Activated naive CD4-positive, alpha-beta T cell treated with anti-CD3 and anti-CD28 coated beads, Interleukin-2, amount 50 U/mL, for 16 hours (primary cell): Measurements from ENCODE around the gene IFI30.

Source experiments
- DNase-seq: peaks from one replicate; pipeline ENCODE4 v3.0.0-alpha.2; 2020

IFI30 gene

DNA sequence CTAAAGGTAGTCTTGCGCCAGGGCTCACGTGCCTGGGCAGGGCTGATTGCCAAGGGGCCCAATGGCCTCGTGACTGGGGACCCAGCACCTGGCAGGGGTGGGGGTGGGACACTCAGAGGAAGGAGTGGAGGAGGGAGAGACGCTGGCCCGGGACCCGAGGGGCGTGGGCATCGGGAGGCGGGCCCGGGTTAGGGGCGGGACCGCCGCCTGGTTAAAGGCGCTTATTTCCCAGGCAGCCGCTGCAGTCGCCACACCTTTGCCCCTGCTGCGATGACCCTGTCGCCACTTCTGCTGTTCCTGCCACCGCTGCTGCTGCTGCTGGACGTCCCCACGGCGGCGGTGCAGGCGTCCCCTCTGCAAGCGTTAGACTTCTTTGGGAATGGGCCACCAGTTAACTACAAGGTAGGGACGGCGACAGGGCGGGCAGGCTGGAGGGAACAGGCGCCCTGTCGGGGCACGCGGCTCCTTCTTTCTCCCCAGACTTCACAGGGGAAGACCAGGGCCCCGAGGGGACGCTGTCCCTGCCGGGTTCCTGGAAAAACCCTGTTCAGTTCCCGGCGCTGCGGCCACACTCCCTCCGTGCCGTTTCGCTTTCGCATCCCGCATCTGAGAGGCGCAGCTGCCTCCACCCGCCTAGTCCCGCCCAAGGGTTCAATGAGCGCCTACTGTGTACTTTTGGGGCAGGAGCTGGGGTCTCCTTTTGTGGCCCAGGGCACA lies at the start of gene IFI30:
IFI30 (plus strand) TSS at position 242 of the 717 bp plus-strand sequence; CDS start at position 271, 29 bp downstream.
- peak; percentile 68 for DNase-seq

DNA sequence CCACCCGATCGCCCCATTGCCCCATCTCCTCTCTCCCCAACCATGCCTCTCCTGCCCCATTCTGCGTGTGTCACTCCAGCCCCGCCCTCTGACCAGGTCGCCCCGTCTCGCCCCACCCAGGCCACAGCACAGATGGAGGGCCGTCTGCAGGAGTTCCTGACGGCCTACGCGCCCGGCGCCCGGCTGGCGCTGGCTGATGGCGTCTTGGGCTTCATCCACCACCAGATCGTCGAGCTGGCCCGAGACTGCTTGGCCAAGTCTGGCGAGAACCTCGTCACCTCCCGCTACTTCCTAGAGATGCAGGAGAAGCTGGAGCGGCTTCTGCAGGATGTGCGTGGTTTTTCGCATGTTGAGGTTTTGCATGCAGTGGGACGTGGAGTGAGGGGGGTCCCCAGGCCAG lies 49.8 kb upstream of the IFI30 start:
- no peak for DNase-seq

DNA sequence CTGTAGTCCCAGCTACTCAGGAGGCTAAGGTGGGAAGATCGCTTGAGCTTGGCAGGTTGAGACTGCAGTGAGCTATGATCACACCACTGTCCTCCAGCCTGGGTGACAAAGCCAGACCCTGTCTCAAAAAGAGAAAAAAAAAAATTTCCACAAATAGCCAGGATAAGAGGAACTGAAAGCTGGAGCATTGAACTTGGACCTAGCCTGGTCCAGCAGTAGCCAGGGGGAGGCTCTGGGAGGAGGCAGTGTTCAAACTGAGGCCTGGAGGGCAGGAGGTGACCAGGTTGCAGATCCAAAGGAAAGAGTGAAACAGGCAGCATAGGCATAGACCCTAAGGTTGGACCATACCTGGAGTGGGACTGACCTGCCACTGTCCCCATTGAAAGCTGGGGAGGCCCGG lies 47.5 kb upstream of the IFI30 start:
- DNase-seq: no peak

DNA sequence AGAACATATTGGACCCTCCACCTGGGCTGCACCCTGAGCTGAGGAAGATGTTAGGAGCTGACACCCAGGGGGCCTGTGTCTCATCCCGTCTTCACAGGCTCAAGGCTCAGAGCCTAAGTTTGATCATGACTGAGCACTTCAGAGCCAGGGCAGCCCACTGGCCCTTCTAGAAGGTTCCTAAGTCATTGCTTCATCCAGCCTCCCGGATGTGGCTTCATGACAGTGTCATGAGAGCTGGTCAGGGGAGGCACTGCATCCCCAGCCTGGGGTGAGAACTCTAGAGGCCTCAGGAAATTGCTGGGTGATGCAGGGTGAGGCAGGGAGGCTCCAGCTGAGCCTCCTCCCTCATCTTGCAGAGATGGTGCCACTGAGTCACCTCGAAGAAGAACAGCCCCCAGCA lies 45.6 kb upstream of the IFI30 start:
- DNase-seq: no peak

DNA sequence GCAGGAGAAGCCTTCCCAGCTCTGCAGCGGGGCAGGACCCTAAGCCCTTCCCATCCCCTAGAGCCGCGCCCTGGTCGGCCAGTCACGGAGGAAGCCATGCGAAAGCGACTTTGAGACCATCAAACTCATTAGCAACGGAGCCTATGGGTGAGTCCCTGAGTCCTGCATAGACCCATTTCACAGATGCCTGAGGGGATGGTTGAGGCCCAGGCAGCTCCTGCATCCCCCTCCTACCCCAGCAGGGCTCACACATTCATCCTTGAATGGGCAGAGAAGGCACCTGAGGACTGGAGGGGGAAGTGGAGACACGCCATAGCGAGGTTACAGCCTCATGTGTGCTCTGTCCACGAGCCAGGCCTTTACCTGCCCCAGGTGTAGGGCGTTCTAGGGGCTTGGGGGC lies 44.8 kb upstream of the IFI30 start:
- DNase-seq: no peak

DNA sequence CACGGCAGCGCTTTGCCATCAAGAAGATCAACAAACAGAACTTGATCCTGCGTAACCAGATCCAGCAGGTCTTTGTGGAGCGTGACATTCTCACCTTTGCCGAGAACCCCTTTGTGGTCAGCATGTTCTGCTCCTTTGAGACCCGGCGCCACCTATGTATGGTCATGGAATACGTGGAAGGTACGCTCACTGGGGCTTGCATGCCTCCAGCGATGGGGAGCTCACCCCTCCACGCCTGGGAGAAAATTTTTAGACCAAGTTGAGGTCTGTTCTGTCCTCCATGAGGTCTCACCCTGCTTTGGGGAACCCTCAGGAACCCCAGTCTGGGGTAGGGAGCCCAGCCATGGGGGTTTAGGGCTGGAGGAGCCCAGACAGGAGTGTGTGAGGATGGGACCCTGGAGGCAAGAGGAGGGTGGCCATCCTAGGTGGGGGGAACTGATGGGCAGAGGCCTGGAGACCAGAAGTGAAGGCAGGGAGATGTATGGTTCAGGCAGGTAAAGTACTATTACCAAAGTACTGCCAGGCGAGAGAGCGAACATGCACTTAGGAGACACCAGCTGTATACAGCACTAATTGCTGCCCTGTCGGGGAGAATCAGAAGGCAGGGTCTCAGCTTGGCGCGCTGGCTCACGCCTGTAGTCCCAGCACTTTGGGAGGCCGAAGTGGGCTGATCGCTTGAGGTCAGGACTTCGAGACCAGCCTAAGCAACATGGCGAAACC lies 42.9 kb upstream of the IFI30 start:
- DNase-seq: no peak

DNA sequence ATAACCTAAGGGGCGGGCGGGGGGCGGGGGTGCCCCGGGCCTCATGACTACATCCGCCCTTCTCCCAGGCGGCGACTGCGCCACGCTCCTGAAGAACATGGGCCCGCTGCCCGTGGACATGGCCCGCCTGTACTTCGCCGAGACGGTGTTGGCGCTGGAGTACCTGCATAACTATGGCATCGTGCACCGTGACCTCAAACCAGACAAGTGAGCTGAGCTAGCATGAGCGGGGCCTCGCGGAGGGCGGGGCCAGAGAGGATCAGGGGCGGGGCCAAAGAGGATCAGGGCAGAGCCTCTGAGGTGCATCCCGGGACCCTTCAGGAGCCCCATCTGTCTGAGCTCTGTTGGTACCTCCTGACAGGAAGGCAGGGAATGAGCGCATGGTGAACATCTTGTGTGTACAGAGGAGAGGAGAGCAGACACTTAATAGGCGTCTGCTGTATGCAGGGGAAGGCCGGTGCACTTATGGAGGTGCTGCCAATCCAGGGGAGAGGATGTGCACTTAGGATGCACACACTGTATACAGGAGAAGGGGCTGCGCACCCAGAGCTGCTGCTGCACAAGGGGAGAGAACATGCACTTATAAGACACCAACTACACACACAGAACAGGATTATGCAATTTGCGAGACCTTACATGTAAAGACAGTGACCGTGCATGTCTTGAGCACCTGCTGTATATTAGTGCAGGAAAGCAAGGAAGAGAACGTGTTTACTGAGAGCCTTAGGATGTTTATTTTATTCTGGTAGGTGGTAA lies 41.6 kb upstream of the IFI30 start:
- no peak for DNase-seq

DNA sequence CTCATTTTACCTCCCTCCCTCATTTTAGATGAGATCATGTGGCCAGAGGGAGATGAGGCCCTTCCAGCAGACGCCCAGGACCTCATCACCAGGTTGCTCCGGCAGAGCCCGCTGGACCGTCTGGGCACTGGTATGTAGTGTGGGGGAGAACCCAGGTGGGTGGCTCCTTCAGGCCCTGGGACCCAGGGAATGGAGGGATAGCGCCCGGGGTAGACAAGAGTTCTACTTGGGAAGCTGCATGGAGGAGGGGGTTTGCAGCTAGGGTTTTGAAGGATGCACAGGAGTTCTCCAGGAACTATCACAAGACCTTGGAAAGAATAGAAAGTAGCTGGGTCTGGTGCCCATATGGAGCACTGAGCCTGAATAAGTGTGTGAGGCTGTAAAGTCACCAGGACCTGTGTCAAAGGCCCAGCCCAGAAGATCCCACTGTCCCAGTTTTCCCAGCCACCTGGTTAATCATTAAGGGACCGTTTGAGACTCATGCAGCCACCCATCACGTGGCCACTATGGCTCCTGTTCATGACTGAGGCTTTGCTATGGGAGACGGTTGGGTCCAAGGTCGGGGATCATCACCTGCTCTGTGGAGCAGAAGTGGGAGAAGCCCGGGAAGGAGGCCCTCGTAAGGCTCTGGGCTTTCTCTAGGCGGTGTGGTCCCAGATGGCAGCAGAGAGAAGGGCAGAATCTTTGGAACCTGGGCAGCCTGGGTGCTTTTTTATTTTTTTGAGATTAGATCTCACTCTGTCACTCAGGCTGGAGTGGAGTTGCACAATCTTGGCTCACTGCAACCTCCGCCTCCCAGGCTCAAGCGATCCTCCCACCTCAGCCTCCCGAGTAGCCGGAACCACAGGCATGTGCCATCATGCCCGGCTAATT lies 37.7 kb upstream of the IFI30 start:
- DNase-seq: no peak

DNA sequence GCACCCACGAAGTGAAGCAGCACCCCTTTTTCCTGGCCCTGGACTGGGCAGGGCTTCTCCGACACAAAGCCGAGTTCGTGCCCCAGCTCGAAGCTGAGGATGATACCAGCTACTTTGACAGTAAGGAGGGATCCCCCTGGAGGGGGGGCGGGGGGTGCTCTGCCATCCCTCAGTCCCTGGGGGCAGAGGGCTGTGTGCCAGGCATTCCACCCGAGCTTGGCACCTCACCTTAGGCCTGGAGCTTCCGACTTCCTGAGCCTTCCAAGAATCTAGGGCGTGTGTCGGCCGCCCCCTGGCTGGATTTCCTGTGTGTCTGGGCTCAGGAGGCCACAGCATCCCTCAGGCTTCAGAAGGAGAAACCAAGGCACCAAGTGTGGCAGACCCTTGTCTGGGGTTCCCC lies 36.4 kb upstream of the IFI30 start:
- no peak for DNase-seq

DNA sequence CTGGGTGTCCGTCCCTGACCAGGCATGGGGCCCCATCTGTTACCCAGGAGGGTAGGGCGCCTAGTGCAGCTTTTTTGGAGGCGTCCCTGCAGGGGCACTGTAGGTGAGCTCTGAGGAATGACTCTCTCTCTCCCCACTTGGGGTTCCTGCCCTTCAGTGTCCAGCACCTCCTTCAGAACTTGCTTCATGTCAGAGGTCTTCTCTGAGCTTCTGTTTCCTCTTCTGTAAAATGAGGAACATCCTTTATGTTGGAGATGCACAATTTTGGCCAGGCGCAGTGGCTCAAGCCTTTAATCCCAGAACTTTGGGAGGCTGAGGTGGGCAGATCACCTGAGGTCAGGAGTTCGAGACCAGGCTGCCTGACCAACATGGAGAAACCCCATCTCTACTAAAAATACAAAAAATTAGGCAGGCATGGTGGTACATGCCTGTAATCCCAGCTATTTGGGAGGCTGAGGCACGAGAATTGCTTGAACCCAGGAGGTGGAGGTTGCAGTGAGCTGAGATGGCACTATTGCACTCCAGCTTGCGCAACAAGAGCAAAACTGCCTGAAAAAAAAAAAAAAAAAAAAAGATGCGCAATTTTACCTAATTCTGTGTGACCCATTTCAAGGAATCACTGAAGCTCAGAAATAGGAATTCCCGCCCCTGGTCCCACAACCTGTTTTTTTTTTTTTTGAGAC lies 35.8 kb upstream of the IFI30 start:
- DNase-seq: no peak

DNA sequence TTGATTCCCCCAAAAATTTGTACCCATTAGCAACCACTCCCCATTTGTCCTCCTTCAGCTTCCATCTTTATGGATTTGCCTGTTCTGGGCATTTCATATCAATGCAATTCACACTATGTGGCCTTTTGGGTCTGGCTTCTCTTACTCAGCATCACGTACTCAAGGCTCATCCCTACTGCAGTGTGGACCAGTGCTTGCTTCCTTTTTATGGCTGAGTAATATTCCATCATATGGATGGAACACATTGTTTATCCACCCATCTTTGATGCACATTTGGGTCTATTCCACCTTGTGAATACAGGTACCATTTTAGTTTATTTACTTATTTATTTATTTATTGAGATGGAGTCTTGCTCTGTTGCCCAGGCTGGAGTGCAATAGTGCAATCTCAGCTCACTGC lies 33.1 kb upstream of the IFI30 start:
- DNase-seq: no peak

DNA sequence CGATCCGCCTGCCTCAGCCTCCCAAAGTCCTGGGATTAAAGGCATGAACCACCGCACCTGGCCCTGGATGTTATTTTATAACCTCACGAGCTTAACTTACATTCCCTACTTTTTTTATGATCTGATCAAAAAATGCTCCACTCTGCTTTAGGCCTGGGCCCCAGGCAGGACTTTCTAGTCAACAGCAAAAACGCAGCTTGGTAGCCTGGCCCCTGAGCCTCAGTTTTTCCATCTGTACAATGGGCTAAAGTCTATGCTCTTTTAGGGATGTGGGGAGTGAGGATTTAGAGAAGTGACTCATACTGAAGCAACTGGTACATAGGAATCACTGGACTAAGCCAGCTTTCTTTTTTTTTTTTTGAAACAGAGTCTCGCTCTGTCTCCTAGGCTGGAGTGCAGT lies 32.6 kb upstream of the IFI30 start:
- no peak for DNase-seq

DNA sequence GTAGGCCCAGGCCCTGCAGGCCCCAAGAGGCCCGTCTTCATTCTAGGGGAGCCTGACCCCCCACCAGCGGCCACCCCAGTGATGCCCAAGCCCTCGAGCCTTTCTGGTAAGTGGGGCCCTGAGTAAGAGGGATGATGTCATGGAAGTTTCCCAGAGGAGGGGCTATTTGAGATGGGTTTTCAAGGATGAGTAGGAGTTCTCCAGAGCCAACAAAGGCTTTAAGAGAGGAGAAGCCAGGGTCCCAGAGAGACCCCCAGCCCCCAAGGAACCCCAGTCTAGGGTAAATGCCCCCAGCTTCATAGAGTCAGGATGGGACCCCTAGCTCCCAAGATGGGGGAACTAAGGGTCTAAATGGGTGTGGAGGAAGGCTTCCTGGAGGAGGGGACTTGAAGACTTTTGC lies 29.7 kb upstream of the IFI30 start:
- no peak for DNase-seq

DNA sequence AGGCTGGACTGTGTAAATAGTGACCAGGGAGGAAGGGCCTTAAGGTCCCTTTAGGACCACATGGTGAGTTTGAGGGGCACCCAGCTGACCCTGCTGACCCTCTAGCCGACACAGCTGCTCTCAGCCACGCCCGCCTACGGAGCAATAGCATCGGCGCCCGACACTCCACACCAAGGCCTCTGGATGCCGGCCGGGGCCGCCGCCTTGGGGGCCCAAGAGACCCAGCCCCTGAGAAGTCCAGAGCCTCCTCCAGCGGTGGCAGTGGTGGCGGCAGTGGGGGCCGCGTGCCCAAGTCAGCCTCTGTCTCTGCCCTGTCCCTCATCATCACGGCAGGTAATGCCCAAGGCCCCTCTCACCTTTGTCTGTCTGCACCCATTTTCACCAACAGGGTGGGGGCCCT lies 29.3 kb upstream of the IFI30 start:
- DNase-seq: no peak

DNA sequence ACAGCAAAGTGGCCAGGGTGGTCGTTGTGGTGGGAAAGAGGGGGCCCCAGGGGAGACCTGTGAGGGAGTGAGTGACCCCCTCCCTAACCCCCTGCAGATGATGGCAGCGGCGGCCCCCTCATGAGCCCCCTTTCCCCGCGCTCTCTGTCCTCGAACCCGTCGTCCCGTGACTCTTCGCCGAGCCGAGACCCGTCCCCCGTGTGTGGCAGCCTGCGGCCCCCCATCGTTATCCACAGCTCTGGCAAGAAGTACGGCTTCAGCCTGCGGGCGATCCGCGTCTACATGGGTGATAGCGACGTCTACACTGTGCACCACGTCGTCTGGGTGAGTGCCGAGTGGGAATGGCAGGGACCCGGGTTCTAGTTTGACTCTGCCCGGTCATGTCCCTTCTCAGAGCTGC lies 28.7 kb upstream of the IFI30 start:
- DNase-seq: no peak

DNA sequence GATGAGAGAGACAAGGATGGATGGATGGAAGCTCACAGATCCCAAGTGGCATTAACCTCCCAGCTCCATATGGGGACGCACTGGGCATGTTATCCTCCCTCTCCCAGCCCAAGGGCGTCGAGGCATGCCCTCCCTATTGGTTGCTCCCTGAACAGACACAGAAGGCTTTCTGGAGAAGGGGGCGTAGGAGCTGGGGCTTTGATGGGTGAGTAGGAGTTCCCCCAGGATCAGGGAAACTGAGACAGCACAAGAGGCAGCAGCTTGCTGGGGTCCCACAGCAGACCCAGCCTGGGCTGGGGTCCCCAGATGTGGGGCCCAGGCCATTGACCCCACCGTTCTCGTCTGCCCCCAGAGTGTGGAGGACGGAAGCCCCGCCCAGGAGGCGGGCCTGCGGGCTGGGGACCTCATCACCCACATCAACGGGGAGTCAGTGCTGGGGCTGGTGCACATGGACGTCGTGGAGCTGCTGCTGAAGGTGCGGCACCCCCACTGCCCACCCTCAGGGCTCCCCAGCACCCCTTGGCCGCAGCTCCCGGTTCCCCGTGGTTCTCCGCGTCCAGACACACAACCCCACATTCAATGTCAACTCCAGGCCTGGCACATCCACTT lies 28.1 kb upstream of the IFI30 start:
- no peak for DNase-seq

DNA sequence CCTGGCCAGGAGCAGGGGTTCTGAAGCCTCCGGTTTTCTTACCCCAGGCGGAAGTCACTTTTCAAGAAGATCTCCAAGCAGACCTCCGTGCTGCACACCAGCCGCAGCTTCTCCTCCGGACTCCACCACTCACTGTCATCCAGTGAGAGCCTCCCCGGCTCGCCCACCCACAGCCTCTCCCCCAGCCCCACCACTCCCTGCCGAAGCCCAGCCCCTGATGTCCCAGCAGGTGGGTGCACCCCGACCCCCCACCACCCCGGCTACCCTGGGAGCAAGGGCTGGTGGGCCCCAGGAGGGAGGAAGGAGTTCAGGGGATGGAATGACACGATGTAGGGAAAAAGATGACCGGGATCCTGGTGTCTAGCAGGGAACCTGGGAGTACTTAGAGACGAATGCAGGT lies 26.2 kb upstream of the IFI30 start:
- DNase-seq: no peak

DNA sequence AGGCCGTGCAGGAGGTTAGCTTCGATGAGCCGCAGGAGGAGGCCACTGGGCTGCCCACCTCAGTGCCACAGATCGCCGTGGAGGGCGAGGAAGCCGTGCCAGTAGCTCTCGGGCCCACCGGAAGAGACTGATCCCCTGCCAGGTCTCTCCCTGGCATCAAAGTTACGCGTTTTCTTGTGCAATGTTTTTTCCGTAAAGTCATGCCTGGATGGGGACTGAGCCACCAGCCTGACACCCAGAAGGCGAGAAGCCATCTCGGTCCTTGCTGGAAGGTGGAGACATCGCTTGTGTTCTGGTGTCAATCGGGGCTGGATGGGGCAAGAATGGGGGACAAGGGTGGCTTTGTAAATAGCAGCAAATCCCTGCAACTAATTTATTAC lies 24.0 kb upstream of the IFI30 start:
- no peak for DNase-seq

DNA sequence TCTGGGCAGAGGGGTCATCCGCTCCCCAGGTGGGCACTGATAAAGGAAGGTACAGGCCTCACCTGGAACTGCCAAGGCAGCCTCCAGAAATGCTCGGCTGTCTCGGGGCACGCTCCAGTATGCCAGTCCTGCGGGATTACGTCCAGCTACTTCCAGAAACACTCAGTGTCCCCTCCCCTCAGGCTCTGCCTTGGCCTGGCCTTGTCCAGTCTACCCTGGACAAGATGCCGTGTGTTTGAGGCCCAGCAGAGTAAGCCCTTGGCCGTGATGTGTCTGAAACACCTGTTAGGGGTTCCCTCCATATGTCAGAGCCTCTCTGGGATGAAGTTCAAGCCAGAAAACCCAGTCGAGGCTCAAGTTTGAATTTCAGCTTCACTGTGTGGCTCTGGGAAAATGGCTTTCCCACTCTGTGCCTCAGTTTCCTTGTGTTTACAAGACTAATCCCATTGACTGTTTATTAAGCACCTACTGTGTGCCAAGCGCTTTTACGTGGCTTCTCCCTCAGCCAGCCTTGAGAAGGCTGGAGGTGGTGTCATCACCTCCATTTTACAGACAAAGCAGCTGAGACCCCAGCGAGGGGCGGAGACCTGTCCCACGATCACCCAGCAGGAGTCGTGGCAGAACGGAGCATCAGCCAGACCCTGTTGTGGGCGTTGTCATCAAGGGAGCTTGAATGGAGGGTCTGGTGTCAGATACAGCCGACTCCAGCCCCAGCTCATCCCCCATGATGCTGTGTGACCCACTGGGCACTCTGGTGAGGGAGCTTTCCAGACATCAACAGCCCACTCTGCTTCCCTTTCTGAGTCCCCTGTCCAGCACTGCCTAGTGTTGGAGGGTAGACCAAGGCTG lies 22.6 kb upstream of the IFI30 start:
- no peak for DNase-seq

DNA sequence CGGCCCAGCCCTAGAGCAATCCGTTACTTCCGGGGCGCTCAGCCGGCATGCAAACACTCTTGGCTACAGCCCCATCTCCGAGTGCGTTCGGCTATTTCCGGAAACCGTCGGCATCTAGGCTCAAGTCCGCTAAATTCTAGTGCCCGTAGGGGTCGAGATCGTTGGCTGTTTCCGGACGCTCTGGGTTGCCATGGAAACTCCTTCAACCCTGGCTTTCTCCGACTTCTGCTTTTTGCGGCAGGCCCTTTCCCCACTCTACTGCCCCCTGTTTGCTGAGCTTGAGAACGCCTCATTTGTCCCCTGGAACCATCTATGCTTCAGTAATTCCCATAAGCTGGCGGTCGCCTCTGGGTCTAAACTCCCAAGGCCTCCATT lies 21.2 kb upstream of the IFI30 start:
- peak; percentile 96 for DNase-seq
